HCT116 (cell line): ENCODE data around the gene ABHD5. TPM values are rescaled to one million over a fixed set of nuclear protein-coding genes. Genes with fewer than 3 reads are reported as not detected.

Experiments
- ATAC-seq: fragments of 200-7000 bp; cut with Tn5 transposase; 2 replicates; pipeline ENCODE4 v1.9.1; 2020; ENCODE audit warnings: mild to moderate bottlenecking, moderate library complexity
- BruUV-seq: library from RNA; stranded (reverse); fragments of 400-500 nt; replicated peaks from 2 replicates; lab custom pipeline; 2021; lab: Mats Ljungman, UMichigan
- CTCF ChIA-PET: fragments of 300-600 bp; sonication (Branson Sonifier 250); formaldehyde crosslinking; loops from one replicate; lab custom pipeline; 2021; ENCODE audit warnings: antibody characterized with exemption; lab: Charles Lee
- POLR2A ChIA-PET: fragments of 300-600, 350-600 bp; sonication (Branson Sonifier 250); formaldehyde crosslinking; loops from one replicate; lab custom pipeline; 2021; ENCODE audit warnings: antibody characterized with exemption; lab: Charles Lee
- RAD21 ChIA-PET, 2 experiments: fragments of 300-600 bp; sonication (Branson Sonifier 250); formaldehyde crosslinking; loops; one replicate each; lab custom pipeline; 2023; ENCODE audit warnings: low total read pairs in 2 of 2; ENCODE audit not compliant: uncharacterized antibody in 2 of 2, unreplicated experiment in 2 of 2, low non-redundant PET in 1 of 2; lab: Charles Lee
- DNase-seq: peaks from one replicate; pipeline ENCODE4 v3.0.0-alpha.2; 2010; ENCODE audit warnings: low read depth, low spot score
- H2AFZ ChIP-seq: fragments of 200-600 bp; shearing (Covaris generic), sonication (generic); 2 replicates; pipeline ENCODE4 v1.6.1; 2017; ENCODE audit warnings: low read depth, mixed run types, mixed read lengths, antibody characterized with exemption, low read length; ENCODE audit not compliant: poor library complexity, severe bottlenecking
- H3K27ac ChIP-seq: 2 replicates; pipeline ENCODE4 v1.5.1; 2012; ENCODE audit warnings: low read depth, low read length
- H3K27me3 ChIP-seq: fragments of 200-600 bp; sonication (generic); 2 replicates; pipeline ENCODE4 v1.6.1; 2016; ENCODE audit warnings: mixed run types, low read length, mixed read lengths; ENCODE audit not compliant: insufficient read depth
- H3K36me3 ChIP-seq, 2 experiments: fragments of 200-500 bp in 1 of 2; fragments of 200-600 bp in 1 of 2; sonication (Bioruptor generic) in 1 of 2; sonication (generic) in 1 of 2; 2 replicates each; pipeline versions ENCODE4 v1.5.1 to v1.6.1; 2014 to 2016; ENCODE audit warnings: low read length in 2 of 2, inconsistent platforms in 1 of 2, mixed read lengths in 1 of 2, mixed run types in 1 of 2; ENCODE audit not compliant: insufficient read depth in 2 of 2, control insufficient read depth in 1 of 2
- H3K4me1 ChIP-seq, 2 experiments: fragments of 200-600 bp in 1 of 2; sonication (generic) in 1 of 2; 2 replicates each; pipeline versions ENCODE4 v1.5.1 to v1.6.1; 2012 to 2017; ENCODE audit warnings: low read length in 2 of 2, inconsistent platforms in 1 of 2, mild to moderate bottlenecking in 1 of 2, mixed read lengths in 1 of 2, mixed run types in 1 of 2, moderate library complexity in 1 of 2; ENCODE audit not compliant: insufficient read depth in 2 of 2, control insufficient read depth in 1 of 2
- H3K4me2 ChIP-seq: fragments of 200-600 bp; sonication (generic); 2 replicates; pipeline ENCODE4 v1.6.1; 2017; ENCODE audit warnings: mixed run types, low read length, mixed read lengths
- H3K4me3 ChIP-seq, 2 experiments: fragments of 200-600 bp in 1 of 2; sonication (generic) in 1 of 2; replicated peaks in 1 of 2; 2 replicates each; pipeline ENCODE4 v1.5.1; 2011 to 2016; ENCODE audit warnings: low read length in 2 of 2, control low read depth in 1 of 2, low read depth in 1 of 2, mild to moderate bottlenecking in 1 of 2, mixed read lengths in 1 of 2, mixed run types in 1 of 2
- H3K79me2 ChIP-seq: fragments of 200-600 bp; sonication (generic); 2 replicates; pipeline ENCODE4 v1.6.1; 2017; ENCODE audit warnings: mild to moderate bottlenecking, mixed run types, low read length, moderate library complexity, mixed read lengths; ENCODE audit not compliant: insufficient read depth
- H3K9ac ChIP-seq: fragments of 200-600 bp; sonication (generic); 2 replicates; pipeline ENCODE4 v1.6.1; 2016; ENCODE audit warnings: low read length, mixed read lengths
- H3K9me2 ChIP-seq: fragments of 200-600 bp; sonication (generic), shearing (Covaris generic); 2 replicates; pipeline ENCODE4 v1.6.1; 2017; ENCODE audit warnings: mixed run types, mild to moderate bottlenecking, moderate library complexity; ENCODE audit not compliant: insufficient read depth
- H3K9me3 ChIP-seq, 2 experiments: fragments of 200-500 bp in 1 of 2; fragments of 200-600 bp in 1 of 2; sonication (Bioruptor generic) in 1 of 2; sonication (generic) in 1 of 2; 2 replicates each; pipeline ENCODE4 v1.6.1; 2014 to 2017; ENCODE audit warnings: low read length in 2 of 2, mixed read lengths in 2 of 2, inconsistent platforms in 1 of 2, low read depth in 1 of 2, mild to moderate bottlenecking in 1 of 2, mixed run types in 1 of 2, moderate library complexity in 1 of 2; ENCODE audit not compliant: control insufficient read depth in 1 of 2, insufficient read depth in 1 of 2
- H4K20me1 ChIP-seq: fragments of 200-600 bp; sonication (generic), shearing (Covaris generic); 2 replicates; pipeline ENCODE4 v1.6.1; 2017; ENCODE audit warnings: mixed run types, mild to moderate bottlenecking, moderate library complexity; ENCODE audit not compliant: insufficient read depth
- ATF3 ChIP-seq: IDR thresholded peaks from 2 replicates; pipeline ENCODE4 v1.6.1; 2012
- CEBPB ChIP-seq: IDR thresholded peaks from 2 replicates; pipeline ENCODE4 v1.6.1; 2012; ENCODE audit warnings: low read depth
- CTCF ChIP-seq, 3 experiments: fragments of 200-600 bp in 1 of 3; sonication (generic) in 1 of 3; IDR thresholded peaks in 2 of 3; conservative IDR thresholded peaks in 1 of 3; 2 replicates each; pipeline ENCODE4 v1.5.1; 2012 to 2017; ENCODE audit warnings: low read depth in 2 of 3, low read length in 2 of 3, antibody characterized with exemption in 1 of 3, borderline replicate concordance in 1 of 3, control low read depth in 1 of 3, mild to moderate bottlenecking in 1 of 3, mixed read lengths in 1 of 3, mixed run types in 1 of 3, moderate library complexity in 1 of 3; ENCODE audit not compliant: insufficient read depth in 1 of 3
- EGR1 ChIP-seq: IDR thresholded peaks from 2 replicates; pipeline ENCODE4 v1.6.1; 2012; ENCODE audit warnings: low read depth
- EZH2 ChIP-seq: fragments of 200-600 bp; sonication (generic); IDR thresholded peaks from 2 replicates; pipeline ENCODE4 v1.6.1; 2017; ENCODE audit warnings: antibody characterized with exemption, mixed run types
- EZH2phosphoT487 ChIP-seq: fragments of 200-600 bp; IDR thresholded peaks from 2 replicates; pipeline ENCODE4 v1.6.1; 2018; ENCODE audit warnings: antibody characterized with exemption, borderline replicate concordance
- FOSL1 ChIP-seq: IDR thresholded peaks from 2 replicates; pipeline ENCODE4 v1.6.1; 2012; ENCODE audit warnings: low read depth
- JUND ChIP-seq: IDR thresholded peaks from 2 replicates; pipeline ENCODE4 v1.6.1; 2012
- MAX ChIP-seq: IDR thresholded peaks from 2 replicates; pipeline ENCODE4 v1.6.1; 2012
- POLR2A ChIP-seq: IDR thresholded peaks from 2 replicates; pipeline ENCODE4 v1.7.0; 2011; ENCODE audit warnings: borderline replicate concordance; ENCODE audit not compliant: insufficient read depth, insufficient read length; ENCODE audit errors: extremely low read depth
- POLR2AphosphoS5 ChIP-seq: IDR thresholded peaks from 2 replicates; pipeline ENCODE4 v1.6.1; 2011; ENCODE audit warnings: mild to moderate bottlenecking, low read depth, low read length, moderate library complexity
- SIN3A ChIP-seq: IDR thresholded peaks from 2 replicates; pipeline ENCODE4 v1.6.1; 2012; ENCODE audit warnings: low read depth
- SP1 ChIP-seq: IDR thresholded peaks from 2 replicates; pipeline ENCODE4 v1.6.1; 2012; ENCODE audit warnings: low read depth
- SRF ChIP-seq: IDR thresholded peaks from 2 replicates; pipeline ENCODE4 v1.6.1; 2012; ENCODE audit warnings: low read depth
- TCF7L2 ChIP-seq: IDR thresholded peaks from 2 replicates; pipeline ENCODE4 v1.7.0; 2011; ENCODE audit warnings: borderline replicate concordance, inconsistent platforms; ENCODE audit not compliant: insufficient read depth, insufficient read length; ENCODE audit errors: extremely low read depth
- YY1 ChIP-seq: IDR thresholded peaks from 2 replicates; pipeline ENCODE4 v1.6.1; 2011; ENCODE audit warnings: low read length, low read depth, moderate library complexity, mild to moderate bottlenecking; ENCODE audit not compliant: insufficient replicate concordance; ENCODE audit errors: extremely low read depth
- ZBTB33 ChIP-seq: IDR thresholded peaks from 2 replicates; pipeline ENCODE4 v1.6.1; 2011; ENCODE audit warnings: mild to moderate bottlenecking, low read length, moderate library complexity; ENCODE audit not compliant: insufficient replicate concordance; ENCODE audit errors: extremely low read depth
- intact Hi-C: fragments of 100-400 bp; cut with micrococcal nuclease; formaldehyde crosslinking; loops from 2 replicates; pipeline ENCODE4 v1.10.0; 2022
- total RNA-seq: library from RNA; stranded (reverse); gene quantifications from one replicate; pipeline ENCODE4 v1.2.1, GENCODE V29; 2021; ENCODE audit not compliant: unreplicated experiment

The ABHD5 gene
- total RNA-seq, 1 experiment from 2014 or later, result 18.5 TPM

- TF ChIP-seq POLR2A (no peak), SP1 (no peak), EGR1 (no peak), JUND (no peak), YY1 (no peak)
- TF ChIP-seq, all 23 proteins: peak for 0
These were observed 70.2 kb downstream of the ABHD5 start (continued) for GRCh38 chr3:43760938-43761337.

- Histone ChIP-seq H3K4me1 (peaks cover 0 to 18% of the 10 kb centered on the region in 2 experiments; a peak in 2 of 4 replicates), H3K79me2 (no peaks in the 10 kb centered on the region), H4K20me1 (no peaks in the 10 kb centered on the region), H3K9me3 (no peaks in the 10 kb centered on the region), H2AFZ (no peak overlapping the region), H3K4me2 (no peak overlapping the region), H3K27me3 (no peaks in the 10 kb centered on the region), H3K27ac (no peak overlapping the region), H3K9me2 (no peaks in the 10 kb centered on the region), H3K4me3 (no peak overlapping the region), H3K36me3 (no peaks in the 10 kb centered on the region), H3K9ac (no peak overlapping the region)
- ChIA-PET RAD21 (no interaction called here), POLR2A (no interaction called here), CTCF (no interaction called here)
- ATAC-seq, result no peak
- no TSS peak for BruUV-seq
- no peak for TF ChIP-seq YY1
- TF ChIP-seq CEBPB, result no peak
- TF ChIP-seq ZBTB33, result no peak
- no peak for TF ChIP-seq EZH2phosphoT487
- TF ChIP-seq SIN3A, result no peak
- TF ChIP-seq FOSL1, result no peak
- no peak for TF ChIP-seq TCF7L2
- TF ChIP-seq ATF3, result no peak
- no peak for TF ChIP-seq POLR2A
- no peak for TF ChIP-seq CTCF (IDR thresholded peaks at IDR 0.05 in 2 of 3, conservative IDR thresholded peaks at IDR 0.05 in 1 of 3; ENCODE audit: borderline replicate concordance in 1 of 3, insufficient read depth in 1 of 3, low read depth in 2 of 3, low read length in 2 of 3)
- no peak for TF ChIP-seq EGR1
- no peak for TF ChIP-seq EZH2
- no peak for TF ChIP-seq POLR2AphosphoS5
- TF ChIP-seq SRF, result no peak
- no peak for TF ChIP-seq SP1
- no peak for TF ChIP-seq MAX
- intact Hi-C loops, result no loop called here
- DNase-seq, result no peak
These were observed 71.7 kb downstream of the ABHD5 start for GRCh38 chr3:43762451-43762850.
